Dendritic cell treated with granulocyte-macrophage colony-stimulating factor and Interleukin-4, amounts not matched to agents 40 ng/mL and 50 ng/mL, for 4 days (primary cell): ENCODE data around the gene SETD5.

Experiments used
- H3K27ac Mint-ChIP-seq: one replicate; pipeline ENCODE4 v1.8.0; 2022; ENCODE audit warnings: mild to moderate bottlenecking, mixed read lengths
- H3K27me3 Mint-ChIP-seq: one replicate; pipeline ENCODE4 v1.8.0; 2022; ENCODE audit warnings: mild to moderate bottlenecking, mixed read lengths
- H3K36me3 Mint-ChIP-seq: one replicate; pipeline ENCODE4 v1.8.0; 2022; ENCODE audit warnings: low read depth, mixed read lengths
- H3K4me1 Mint-ChIP-seq: one replicate; pipeline ENCODE4 v1.8.0; 2022; ENCODE audit warnings: low read depth, mixed read lengths
- H3K4me3 Mint-ChIP-seq: one replicate; pipeline ENCODE4 v1.8.0; 2022; ENCODE audit warnings: mild to moderate bottlenecking, moderate library complexity, mixed read lengths
- H3K9me3 Mint-ChIP-seq: one replicate; pipeline ENCODE4 v1.8.0; 2022; ENCODE audit warnings: mixed read lengths
- intact Hi-C: fragments of 100-400 bp; cut with micrococcal nuclease; formaldehyde crosslinking; loops from one replicate; pipeline ENCODE4 v1.15.0; 2022

The SETD5 gene

GRCh38 chr3:9512456-9513045, 115.1 kb downstream of the SETD5 start:
- no peaks in the 10 kb centered on the region for H3K36me3 Mint-ChIP-seq
- no peaks in the 10 kb centered on the region for H3K9me3 Mint-ChIP-seq
- no peak overlapping the region for H3K4me3 Mint-ChIP-seq
- intact Hi-C loops = no loop called here
- no peaks in the 10 kb centered on the region for H3K4me1 Mint-ChIP-seq
- no peak overlapping the region for H3K27ac Mint-ChIP-seq
- peaks cover 32% of the 10 kb centered on the region for H3K27me3 Mint-ChIP-seq

- intact Hi-C loops = no loop called here
- Mint-ChIP-seq H3K27ac (no peak overlapping the region), H3K27me3 (peaks cover 22% of the 10 kb centered on the region), H3K4me1 (no peaks in the 10 kb centered on the region), H3K36me3 (no peaks in the 10 kb centered on the region), H3K4me3 (no peak overlapping the region), H3K9me3 (no peaks in the 10 kb centered on the region)
These were observed 116.9 kb downstream of the SETD5 start for GRCh38 chr3:9514306-9514705.

- H3K4me3 Mint-ChIP-seq = no peak overlapping the region
- H3K4me1 Mint-ChIP-seq = no peaks in the 10 kb centered on the region
- intact Hi-C loops = no loop called here
- no peak overlapping the region for H3K27ac Mint-ChIP-seq
- H3K9me3 Mint-ChIP-seq = no peaks in the 10 kb centered on the region
- no peaks in the 10 kb centered on the region for H3K36me3 Mint-ChIP-seq
- H3K27me3 Mint-ChIP-seq = peaks cover 22% of the 10 kb centered on the region
These were observed 117.5 kb downstream of the SETD5 start for GRCh38 chr3:9514956-9515355.

- no peaks in the 10 kb centered on the region for H3K36me3 Mint-ChIP-seq
- no peak overlapping the region for H3K4me3 Mint-ChIP-seq
- H3K27ac Mint-ChIP-seq = no peak overlapping the region
- H3K9me3 Mint-ChIP-seq = no peaks in the 10 kb centered on the region
- intact Hi-C loops = no loop called here
- peaks cover 31% of the 10 kb centered on the region for H3K27me3 Mint-ChIP-seq
- H3K4me1 Mint-ChIP-seq = no peaks in the 10 kb centered on the region
These were observed 127.7 kb downstream of the SETD5 start for GRCh38 chr3:9525078-9525477.
